NCI-H187 (cell line): ENCODE results near the gene GOLGA6C.
"Not testable (repeated sequence)": the region's sequence is repeated elsewhere in the genome, so short reads cannot be mapped to it uniquely, and the experiment has no call there.

Experiments used
- DNase-seq, 2 experiments: peaks; one replicate each; lab custom pipeline; 2025; lab: John Stamatoyannopoulos, UW

GOLGA6C gene

GRCh38 chr15:75252285-75252684 is 5.8 kb upstream of the GOLGA6C start:
- not testable (repeated sequence) for DNase-seq

GRCh38 chr15:75258620-75259343 is 648 bp downstream of the GOLGA6C start:
- DNase-seq, result not testable (repeated sequence)

- DNase-seq, result not testable (repeated sequence)
Measured at GRCh38 chr15:75259873-75260272, 1.7 kb downstream of the GOLGA6C start.

GRCh38 chr15:75273751-75274359 is 15.7 kb downstream of the GOLGA6C start:
- not testable (repeated sequence) for DNase-seq

GRCh38 chr15:75274509-75275107 is 16.5 kb downstream of the GOLGA6C start:
- not testable (repeated sequence) for DNase-seq

GRCh38 chr15:75275617-75276016 is 17.5 kb downstream of the GOLGA6C start:
- DNase-seq, result not testable (repeated sequence)

- not testable (repeated sequence) for DNase-seq
Measured at GRCh38 chr15:75278497-75278896, 20.4 kb downstream of the GOLGA6C start.

- not testable (repeated sequence) for DNase-seq
Measured at GRCh38 chr15:75282572-75282971, 24.4 kb downstream of the GOLGA6C start, which contains the start of gene GOLGA6D. TSS of gene GOLGA6D (plus strand) at chr15:75282835. CDS start at chr15:75282876, 41 bp downstream.

- DNase-seq, result not testable (repeated sequence)
Measured at GRCh38 chr15:75284152-75284551, 26.0 kb downstream of the GOLGA6C start.

GRCh38 chr15:75293660-75294059 is 35.5 kb downstream of the GOLGA6C start:
- DNase-seq, result not testable (repeated sequence)

GRCh38 chr15:75298541-75299310 is 40.6 kb downstream of the GOLGA6C start:
- DNase-seq, result not testable (repeated sequence)

- not testable (repeated sequence) for DNase-seq
Measured at GRCh38 chr15:75299311-75299688, 41.2 kb downstream of the GOLGA6C start.

GRCh38 chr15:75300026-75300425 is 41.9 kb downstream of the GOLGA6C start:
- not testable (repeated sequence) for DNase-seq

- DNase-seq, result no peak
Measured at GRCh38 chr15:75302318-75302717, 44.2 kb downstream of the GOLGA6C start.

GRCh38 chr15:75302753-75303152 is 44.6 kb downstream of the GOLGA6C start:
- DNase-seq, result not testable (repeated sequence)

- no peak for DNase-seq
Measured at GRCh38 chr15:75306188-75306587, 48.1 kb downstream of the GOLGA6C start.

- DNase-seq, result no peak
Measured at GRCh38 chr15:75307778-75308390, 49.8 kb downstream of the GOLGA6C start.

- no peak for DNase-seq
Measured at GRCh38 chr15:75309711-75310110, 51.6 kb downstream of the GOLGA6C start.

GRCh38 chr15:75312548-75312947 is 54.4 kb downstream of the GOLGA6C start:
- not testable (repeated sequence) for DNase-seq

GRCh38 chr15:75313116-75313845 is 55.1 kb downstream of the GOLGA6C start:
- no peak for DNase-seq
